ENCODE results near the gene WWOX.

WWOX gene

GRCh38 chr16:79134300-79134699, 1034.8 kb downstream of the WWOX start:
- no peak for DNase-seq

GRCh38 chr16:79136955-79137354, 1037.5 kb downstream of the WWOX start:
- no peak for DNase-seq

- no peak for DNase-seq
Observed at GRCh38 chr16:79137426-79137939, 1038.0 kb downstream of the WWOX start.

- no peak for DNase-seq
Observed at GRCh38 chr16:79139799-79140198, 1040.3 kb downstream of the WWOX start.

- DNase-seq: no peak
Observed at GRCh38 chr16:79143026-79143425, 1043.6 kb downstream of the WWOX start.

GRCh38 chr16:79150151-79150550, 1050.7 kb downstream of the WWOX start:
- DNase-seq: no peak

- DNase-seq: no peak
Observed at GRCh38 chr16:79150632-79151310, 1051.3 kb downstream of the WWOX start.

GRCh38 chr16:79154086-79154485, 1054.6 kb downstream of the WWOX start:
- DNase-seq: no peak

- DNase-seq: no peak
Observed at GRCh38 chr16:79155471-79155870, 1056.0 kb downstream of the WWOX start.

GRCh38 chr16:79155904-79156303, 1056.5 kb downstream of the WWOX start:
- DNase-seq: no peak

GRCh38 chr16:79156761-79157160, 1057.3 kb downstream of the WWOX start:
- no peak for DNase-seq

GRCh38 chr16:79158337-79158736, 1058.9 kb downstream of the WWOX start:
- no peak for DNase-seq

GRCh38 chr16:79159261-79160049, 1060.0 kb downstream of the WWOX start:
- DNase-seq: no peak

GRCh38 chr16:79162977-79163376, 1063.5 kb downstream of the WWOX start:
- no peak for DNase-seq

GRCh38 chr16:79163691-79164387, 1064.4 kb downstream of the WWOX start:
- DNase-seq: no peak

- DNase-seq: no peak
Observed at GRCh38 chr16:79164388-79164995, 1065.0 kb downstream of the WWOX start.

- DNase-seq: no peak
Observed at GRCh38 chr16:79165079-79165478, 1065.6 kb downstream of the WWOX start.

- no peak for DNase-seq
Observed at GRCh38 chr16:79165506-79165905, 1066.1 kb downstream of the WWOX start.

- DNase-seq: no peak
Observed at GRCh38 chr16:79167893-79168292, 1068.4 kb downstream of the WWOX start.

- DNase-seq: no peak
Observed at GRCh38 chr16:79168321-79168720, 1068.9 kb downstream of the WWOX start.

- DNase-seq: no peak
Observed at GRCh38 chr16:79169239-79169638, 1069.8 kb downstream of the WWOX start.

- no peak for DNase-seq
Observed at GRCh38 chr16:79170555-79171246, 1071.2 kb downstream of the WWOX start.

- DNase-seq: no peak
Observed at GRCh38 chr16:79171504-79171903, 1072.0 kb downstream of the WWOX start.
